ENCODE results near the gene TMEM50A. TPM values are rescaled to one million over a fixed set of nuclear protein-coding genes. Genes with fewer than 3 reads are reported as not detected.
"Not testable (repeated sequence)": the region's sequence is repeated elsewhere in the genome, so short reads cannot be mapped to it uniquely, and the experiment has no call there.

Gene TMEM50A
- total RNA-seq, 2 donors from 2014 or later: 76.3 to 125 TPM

- H3K4me3 Mint-ChIP-seq; ATAC-seq (replicated peaks): not testable (repeated sequence)
Measured at GRCh38 chr1:25322127-25322526, 16.0 kb upstream of the TMEM50A start.

GRCh38 chr1:25324407-25324806 is 13.7 kb upstream of the TMEM50A start:
- H3K9me3 Mint-ChIP-seq; H3K4me1 Mint-ChIP-seq; H3K4me3 Mint-ChIP-seq; H3K27ac Mint-ChIP-seq; H3K27me3 Mint-ChIP-seq; ATAC-seq (replicated peaks): not testable (repeated sequence)
- peaks cover 18% of the 10 kb centered on the region for H3K36me3 Mint-ChIP-seq (ENCODE audit: low read depth)

More at GRCh38 chr1:25322127-25322526, 16.0 kb upstream of the TMEM50A start:
- not testable (repeated sequence) for H3K27me3 Mint-ChIP-seq, H3K4me1 Mint-ChIP-seq, H3K9me3 Mint-ChIP-seq, H3K27ac Mint-ChIP-seq
- peaks cover 29% of the 10 kb centered on the region for H3K36me3 Mint-ChIP-seq (ENCODE audit: low read depth)

GRCh38 chr1:25327864-25328790 is 10.0 kb upstream of the TMEM50A start:
- H3K27me3 Mint-ChIP-seq, H3K4me1 Mint-ChIP-seq, H3K9me3 Mint-ChIP-seq, H3K4me3 Mint-ChIP-seq, H3K27ac Mint-ChIP-seq: not testable (repeated sequence)
- peaks cover 16% of the 10 kb centered on the region for H3K36me3 Mint-ChIP-seq (ENCODE audit: low read depth)
- peak; percentile 77 for ATAC-seq (replicated peaks)

- H3K4me3 Mint-ChIP-seq; H3K27ac Mint-ChIP-seq; H3K9me3 Mint-ChIP-seq; H3K4me1 Mint-ChIP-seq; ATAC-seq (replicated peaks); H3K27me3 Mint-ChIP-seq: not testable (repeated sequence)
- peaks cover 23% of the 10 kb centered on the region for H3K36me3 Mint-ChIP-seq (ENCODE audit: low read depth)
Measured at GRCh38 chr1:25328791-25329185, 9.3 kb upstream of the TMEM50A start.

- H3K9me3 Mint-ChIP-seq; H3K27me3 Mint-ChIP-seq; ATAC-seq (replicated peaks); H3K4me1 Mint-ChIP-seq: not testable (repeated sequence)
- Mint-ChIP-seq H3K27ac (peak overlapping the region; percentile 90), H3K36me3 (ENCODE audit: low read depth) (peaks cover 28% of the 10 kb centered on the region), H3K4me3 (peak overlapping the region; percentile 75)
Measured at GRCh38 chr1:25329336-25329735, 8.8 kb upstream of the TMEM50A start.

- not testable (repeated sequence) for H3K27me3 Mint-ChIP-seq, H3K9me3 Mint-ChIP-seq
- Mint-ChIP-seq H3K36me3 (ENCODE audit: low read depth) (peaks cover 32% of the 10 kb centered on the region), H3K27ac (peak overlapping the region; percentile 90), H3K4me3 (peak overlapping the region; percentile 75), H3K4me1 (peaks cover 11% of the 10 kb centered on the region)
- ATAC-seq (replicated peaks): peak; percentile 88
Measured at GRCh38 chr1:25329950-25330349, 8.2 kb upstream of the TMEM50A start.

GRCh38 chr1:25336922-25337354 is 1.2 kb upstream of the TMEM50A start:
- Mint-ChIP-seq H3K4me1 (peaks cover 10% of the 10 kb centered on the region), H3K27ac (peak overlapping the region; percentile 96), H3K4me3 (peak overlapping the region; percentile 98), H3K36me3 (ENCODE audit: low read depth) (peaks cover 59% of the 10 kb centered on the region)
- H3K9me3 Mint-ChIP-seq, H3K27me3 Mint-ChIP-seq: not testable (repeated sequence)
- ATAC-seq (replicated peaks): peak; percentile 15

GRCh38 chr1:25337483-25338187 is 499 bp upstream of the TMEM50A start:
- H3K27me3 Mint-ChIP-seq, H3K9me3 Mint-ChIP-seq: not testable (repeated sequence)
- Mint-ChIP-seq H3K36me3 (ENCODE audit: low read depth) (peaks cover 62% of the 10 kb centered on the region), H3K4me1 (peaks cover 10% of the 10 kb centered on the region), H3K4me3 (peak overlapping the region; percentile 89), H3K27ac (peak overlapping the region; percentile 80)
- ATAC-seq (replicated peaks): peak; percentile 68

GRCh38 chr1:25338986-25339385 is 852 bp downstream of the TMEM50A start:
- Mint-ChIP-seq H3K4me1 (peaks cover 17% of the 10 kb centered on the region), H3K27ac (peak overlapping the region; percentile 80), H3K27me3 (no peaks in the 10 kb centered on the region), H3K9me3 (no peaks in the 10 kb centered on the region), H3K4me3 (peak overlapping the region; percentile 89), H3K36me3 (ENCODE audit: low read depth) (peaks cover 63% of the 10 kb centered on the region)
- no peak for ATAC-seq (replicated peaks)

GRCh38 chr1:25341746-25342145 is 3.6 kb downstream of the TMEM50A start:
- Mint-ChIP-seq H3K27ac (no peak overlapping the region), H3K4me1 (peaks cover 13% of the 10 kb centered on the region), H3K36me3 (ENCODE audit: low read depth) (peaks cover 76% of the 10 kb centered on the region), H3K27me3 (no peaks in the 10 kb centered on the region), H3K4me3 (peak overlapping the region; percentile 89), H3K9me3 (no peaks in the 10 kb centered on the region)
- ATAC-seq (replicated peaks): no peak

- H3K36me3 Mint-ChIP-seq (ENCODE audit: low read depth): peaks cover 81% of the 10 kb centered on the region
- H3K4me3 Mint-ChIP-seq: no peak overlapping the region
- H3K9me3 Mint-ChIP-seq: no peaks in the 10 kb centered on the region
- no peaks in the 10 kb centered on the region for H3K27me3 Mint-ChIP-seq
- H3K4me1 Mint-ChIP-seq: peaks cover 13% of the 10 kb centered on the region
- no peak overlapping the region for H3K27ac Mint-ChIP-seq
- ATAC-seq (replicated peaks): no peak
Measured at GRCh38 chr1:25342846-25343245, 4.7 kb downstream of the TMEM50A start.

GRCh38 chr1:25343872-25344271 is 5.7 kb downstream of the TMEM50A start:
- Mint-ChIP-seq H3K27ac (peak overlapping the region; percentile 69), H3K4me3 (no peak overlapping the region), H3K9me3 (no peaks in the 10 kb centered on the region), H3K36me3 (ENCODE audit: low read depth) (peaks cover 91% of the 10 kb centered on the region), H3K4me1 (peaks cover 13% of the 10 kb centered on the region), H3K27me3 (no peaks in the 10 kb centered on the region)
- no peak for ATAC-seq (replicated peaks)

- Mint-ChIP-seq H3K4me1 (peaks cover 7% of the 10 kb centered on the region), H3K27ac (no peak overlapping the region), H3K9me3 (no peaks in the 10 kb centered on the region), H3K4me3 (no peak overlapping the region), H3K36me3 (ENCODE audit: low read depth) (peaks cover 92% of the 10 kb centered on the region), H3K27me3 (no peaks in the 10 kb centered on the region)
- no peak for ATAC-seq (replicated peaks)
Measured at GRCh38 chr1:25347556-25347955, 9.4 kb downstream of the TMEM50A start.

- peaks cover 90% of the 10 kb centered on the region for H3K36me3 Mint-ChIP-seq (ENCODE audit: low read depth)
- no peaks in the 10 kb centered on the region for H3K27me3 Mint-ChIP-seq
- no peak overlapping the region for H3K4me3 Mint-ChIP-seq
- ATAC-seq (replicated peaks): no peak
- H3K9me3 Mint-ChIP-seq: no peaks in the 10 kb centered on the region
- H3K27ac Mint-ChIP-seq: no peak overlapping the region
- H3K4me1 Mint-ChIP-seq: no peaks in the 10 kb centered on the region
Measured at GRCh38 chr1:25349606-25350005, 11.5 kb downstream of the TMEM50A start.
